ENCODE measurements around the gene TLE3. TPM values are rescaled to one million over a fixed set of nuclear protein-coding genes. Genes with fewer than 3 reads are reported as not detected.

The TLE3 gene
- total RNA-seq, 4 donors from 2014 or later: 54.8 to 99.5 (median 57.6) TPM

DNA sequence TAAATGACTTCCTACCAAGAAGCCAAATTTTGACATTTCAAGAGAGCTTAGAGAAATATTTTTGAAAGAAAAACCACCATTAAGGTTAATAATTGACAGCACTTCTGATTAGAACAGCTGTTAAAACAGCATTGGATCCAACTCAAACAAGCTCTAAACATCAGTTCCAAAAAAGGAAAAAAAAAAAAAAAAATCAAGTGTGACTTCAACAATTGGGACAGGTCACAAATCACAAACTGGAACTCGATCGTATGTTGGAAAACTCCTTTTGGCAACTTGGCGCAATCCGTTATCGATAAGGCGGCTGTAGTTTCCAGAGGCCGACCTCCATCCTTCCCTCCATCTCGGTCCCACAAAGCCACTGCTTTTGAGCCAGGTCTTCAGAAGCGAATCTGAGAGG, 17.8 kb downstream of the TLE3 start:
- TF ChIP-seq, protein P1, sequence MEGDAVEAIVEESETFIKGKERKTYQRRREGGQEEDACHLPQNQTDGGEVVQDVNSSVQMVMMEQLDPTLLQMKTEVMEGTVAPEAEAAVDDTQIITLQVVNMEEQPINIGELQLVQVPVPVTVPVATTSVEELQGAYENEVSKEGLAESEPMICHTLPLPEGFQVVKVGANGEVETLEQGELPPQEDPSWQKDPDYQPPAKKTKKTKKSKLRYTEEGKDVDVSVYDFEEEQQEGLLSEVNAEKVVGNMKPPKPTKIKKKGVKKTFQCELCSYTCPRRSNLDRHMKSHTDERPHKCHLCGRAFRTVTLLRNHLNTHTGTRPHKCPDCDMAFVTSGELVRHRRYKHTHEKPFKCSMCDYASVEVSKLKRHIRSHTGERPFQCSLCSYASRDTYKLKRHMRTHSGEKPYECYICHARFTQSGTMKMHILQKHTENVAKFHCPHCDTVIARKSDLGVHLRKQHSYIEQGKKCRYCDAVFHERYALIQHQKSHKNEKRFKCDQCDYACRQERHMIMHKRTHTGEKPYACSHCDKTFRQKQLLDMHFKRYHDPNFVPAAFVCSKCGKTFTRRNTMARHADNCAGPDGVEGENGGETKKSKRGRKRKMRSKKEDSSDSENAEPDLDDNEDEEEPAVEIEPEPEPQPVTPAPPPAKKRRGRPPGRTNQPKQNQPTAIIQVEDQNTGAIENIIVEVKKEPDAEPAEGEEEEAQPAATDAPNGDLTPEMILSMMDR (IDR thresholded peaks at IDR 0.05; ENCODE audit: low read depth): no peak

DNA sequence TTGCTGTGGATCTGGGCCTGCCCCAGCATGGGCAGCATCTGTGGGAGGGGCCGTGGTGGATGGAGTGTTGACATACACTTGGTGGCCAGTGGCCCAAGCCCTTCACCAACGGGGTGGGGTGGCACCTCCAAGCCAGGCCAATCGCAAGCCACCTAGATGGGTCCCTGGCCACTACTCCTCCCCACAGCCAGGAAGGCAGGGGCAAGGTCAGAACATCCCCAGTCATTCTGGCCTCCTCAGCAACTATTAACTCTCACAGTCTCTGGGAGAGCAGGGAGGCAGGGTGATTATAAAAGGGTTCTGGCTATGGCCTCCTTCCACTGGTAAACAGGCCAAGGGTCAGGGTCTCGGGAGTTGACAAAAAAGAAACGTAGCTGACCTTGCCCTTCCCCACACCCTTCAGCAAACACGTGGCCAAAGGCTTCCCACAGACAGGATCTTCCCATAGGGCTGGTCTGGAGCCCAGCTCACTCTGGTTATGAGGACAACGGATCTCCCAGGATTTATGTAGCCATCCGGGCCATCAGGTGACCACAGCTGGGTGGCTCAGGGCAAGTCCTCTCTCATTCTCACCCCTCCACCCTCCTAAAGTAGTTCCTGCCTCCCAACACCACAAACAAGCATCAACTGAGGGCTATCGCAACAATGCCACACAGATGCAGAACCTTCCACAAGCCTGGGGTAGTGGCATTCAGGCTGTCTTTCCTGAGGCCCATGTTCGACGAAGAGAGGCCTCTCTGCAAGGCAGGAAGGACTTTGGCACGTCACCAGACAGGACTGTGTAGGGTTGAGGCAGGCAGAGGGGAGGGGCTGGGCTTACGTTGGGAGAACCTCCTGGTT, 18.9 kb downstream of the TLE3 start:
- TF ChIP-seq, protein P1 (IDR thresholded peaks at IDR 0.05; ENCODE audit: low read depth): no peak

DNA sequence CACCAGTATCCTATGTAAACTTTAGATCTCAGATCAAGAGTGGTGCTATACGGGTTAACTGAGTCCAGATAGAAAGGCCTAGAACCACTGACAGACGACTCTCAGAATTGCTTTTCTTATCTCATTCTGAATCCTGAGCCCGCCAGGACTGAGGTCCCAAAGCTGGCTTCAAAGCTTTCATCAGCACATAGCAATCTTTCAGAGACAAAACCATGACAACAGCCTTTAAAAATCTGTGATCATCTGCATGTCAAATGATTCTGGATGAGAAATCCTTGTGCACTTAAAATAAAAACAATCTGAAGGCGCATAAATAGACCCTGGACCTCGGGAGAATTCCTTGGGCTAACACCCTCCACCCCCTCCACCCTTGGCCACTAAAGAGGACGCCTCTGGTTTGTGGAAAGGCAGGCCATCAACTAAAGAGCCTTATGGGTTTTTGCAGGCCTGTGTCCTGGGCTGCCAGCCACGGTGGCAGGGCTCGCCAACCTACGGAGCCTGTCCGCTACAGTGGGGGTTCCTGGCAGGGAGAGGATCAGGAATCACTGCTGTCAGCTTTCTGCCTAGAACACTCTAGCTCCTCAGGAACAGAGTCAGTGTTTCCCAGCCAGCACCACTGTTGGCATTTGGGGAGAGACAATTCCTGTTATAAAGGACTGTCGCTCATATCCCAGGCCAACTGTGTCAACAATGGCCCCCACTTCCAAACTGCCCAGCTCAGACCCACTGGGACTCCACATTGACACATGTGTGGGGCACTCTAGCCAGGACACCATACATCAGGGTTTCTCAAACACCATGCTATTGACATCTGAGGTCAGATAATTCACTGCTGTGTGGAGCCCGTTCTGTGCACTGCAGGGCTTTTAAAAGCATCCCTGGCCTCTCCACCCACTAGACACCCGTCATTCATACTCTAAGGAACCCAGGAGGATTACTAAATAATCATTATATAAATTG, 20.2 kb downstream of the TLE3 start:
- TF ChIP-seq, protein P1 (IDR thresholded peaks at IDR 0.05; ENCODE audit: low read depth): no peak

DNA sequence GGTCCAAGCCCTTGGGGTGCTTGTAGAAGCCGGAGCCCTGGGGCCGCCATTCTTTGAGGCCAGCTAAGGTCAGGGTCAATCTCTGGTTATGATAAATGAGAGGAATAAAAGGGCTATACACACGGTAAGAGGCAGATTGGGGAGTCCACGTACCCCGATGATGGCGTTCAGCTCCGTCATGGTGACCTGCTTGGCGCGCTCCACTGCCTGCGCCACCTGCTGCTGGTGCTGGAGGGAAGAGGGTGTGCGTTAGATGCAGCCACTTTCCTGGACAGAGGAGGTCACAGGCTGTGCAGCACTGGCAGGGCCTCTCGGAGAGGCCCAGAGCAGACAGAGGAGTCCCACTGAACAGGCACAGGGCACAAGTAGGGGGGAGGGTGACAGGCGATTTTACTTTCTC, 23.3 kb downstream of the TLE3 start:
- TF ChIP-seq, protein P1 (IDR thresholded peaks at IDR 0.05; ENCODE audit: low read depth): no peak

DNA sequence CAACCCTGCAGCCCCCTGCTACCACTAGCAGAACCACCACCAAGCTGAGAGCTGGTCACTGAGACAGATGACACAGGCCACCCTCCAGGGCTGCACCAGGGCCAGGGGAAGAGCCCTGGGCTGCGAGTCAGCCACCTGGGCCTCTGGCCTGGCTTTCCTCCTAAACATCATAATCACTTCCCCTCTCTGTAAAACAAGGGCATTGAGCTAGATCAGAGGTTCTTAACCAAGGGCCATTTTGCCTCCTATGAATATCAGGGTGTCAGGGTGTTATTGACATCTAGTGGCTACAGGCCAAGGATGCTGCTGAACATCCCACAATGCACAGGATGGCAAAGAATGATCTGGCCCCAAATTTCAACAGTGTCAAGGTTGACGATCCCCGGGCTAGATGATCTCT, 25.2 kb downstream of the TLE3 start:
- TF ChIP-seq, protein P1 (IDR thresholded peaks at IDR 0.05; ENCODE audit: low read depth): no peak

DNA sequence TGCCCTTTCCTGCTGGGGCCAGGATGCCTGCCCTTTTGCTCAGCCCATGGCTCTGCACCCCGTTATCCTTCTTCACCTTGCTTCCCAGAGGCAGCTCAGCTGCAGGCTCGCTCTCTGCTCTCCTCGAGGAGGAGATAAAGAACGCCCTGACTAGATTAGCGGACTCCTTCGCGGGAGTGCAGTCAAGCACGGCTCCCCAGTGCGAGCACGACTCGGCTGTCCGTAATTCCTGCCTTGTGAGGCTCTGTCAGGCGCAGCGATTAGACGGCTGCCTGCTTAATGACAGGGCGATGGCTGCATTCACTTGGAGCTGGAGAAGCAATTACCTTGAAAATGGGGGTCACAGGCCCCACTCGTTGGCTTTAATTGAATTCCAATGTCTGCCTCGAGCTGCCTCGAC, 25.9 kb downstream of the TLE3 start:
- TF ChIP-seq, protein P1 (IDR thresholded peaks at IDR 0.05; ENCODE audit: low read depth): no peak

DNA sequence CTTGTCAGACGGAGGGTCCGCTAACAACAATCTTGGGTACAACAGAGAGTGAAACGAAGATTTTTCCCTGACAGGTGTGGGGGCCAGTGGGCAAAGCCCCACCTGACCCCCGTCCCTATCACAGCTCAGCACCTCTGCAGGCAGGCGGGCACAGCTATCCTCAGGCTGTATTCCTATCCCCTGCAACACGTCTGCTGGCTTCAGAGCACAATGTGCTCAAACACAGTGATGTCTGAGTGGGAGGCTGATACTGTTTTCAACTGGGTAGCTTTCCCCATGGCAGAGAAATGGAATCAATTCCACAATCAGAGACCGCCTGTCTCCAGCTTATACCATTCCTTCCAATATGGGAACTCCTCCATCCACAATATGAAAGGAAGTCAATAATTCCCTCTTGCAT, 28.0 kb downstream of the TLE3 start:
- TF ChIP-seq, protein P1 (IDR thresholded peaks at IDR 0.05; ENCODE audit: low read depth): no peak

All from subcutaneous adipose tissue (tissue), 4 donors.